GM12873 (cell line): ENCODE data around the gene IGSF21.

Experiments used
- CTCF ChIP-seq: IDR thresholded peaks from 2 replicates; pipeline ENCODE4 v1.5.1; 2012; ENCODE audit warnings: low read depth, mild to moderate bottlenecking, moderate library complexity, low read length, control low read depth; ENCODE audit not compliant: insufficient read depth; ENCODE audit errors: missing control alignments

The IGSF21 gene

GRCh38 chr1:18114726-18115410 lies 7.3 kb downstream of the IGSF21 start:
- no peak for TF ChIP-seq CTCF

- TF ChIP-seq CTCF: no peak
These were observed 9.2 kb downstream of the IGSF21 start for GRCh38 chr1:18116777-18117176.

GRCh38 chr1:18118078-18118477 lies 10.5 kb downstream of the IGSF21 start:
- TF ChIP-seq CTCF: no peak

GRCh38 chr1:18118491-18118890 lies 10.9 kb downstream of the IGSF21 start:
- no peak for TF ChIP-seq CTCF

DNA sequence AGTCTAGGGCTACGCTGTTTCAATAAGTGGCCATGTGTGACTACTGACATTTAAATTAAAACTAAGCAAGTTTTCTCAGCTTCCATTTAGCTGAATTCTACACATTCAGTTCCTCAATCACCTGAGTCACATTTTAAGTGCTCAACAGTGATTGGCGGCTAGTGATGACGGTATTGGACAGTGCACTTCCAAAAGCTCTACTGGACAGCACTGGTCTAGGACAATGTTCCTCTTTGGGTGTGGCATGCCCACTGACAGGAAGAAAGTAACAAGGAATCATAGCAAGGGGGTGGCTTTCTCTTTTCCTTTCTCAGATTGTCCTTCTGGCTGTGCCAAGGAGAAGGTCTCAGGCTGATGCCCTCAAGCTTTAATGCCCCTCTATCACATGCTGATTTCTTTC lies 11.7 kb downstream of the IGSF21 start:
- no peak for TF ChIP-seq CTCF

- TF ChIP-seq CTCF: no peak
These were observed 12.3 kb downstream of the IGSF21 start for GRCh38 chr1:18119771-18120377.

DNA sequence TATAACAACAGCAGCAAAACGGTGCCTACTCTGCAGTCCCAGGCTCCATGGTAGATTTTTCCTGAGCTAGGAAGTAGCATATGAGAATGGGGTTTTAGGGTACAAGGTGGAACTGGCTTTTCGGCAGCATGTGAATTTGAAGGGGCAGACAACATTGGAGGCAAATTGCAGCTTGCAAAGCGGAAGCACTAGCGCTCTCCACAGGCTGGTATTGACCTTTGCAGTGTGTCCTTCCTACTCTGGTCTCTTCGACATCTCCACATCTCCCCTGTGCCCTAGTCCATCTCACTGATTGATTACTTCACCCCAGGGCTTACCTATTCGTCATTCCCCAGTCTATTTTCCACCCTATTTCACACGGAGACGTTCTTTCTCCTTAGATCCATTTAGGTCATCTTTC lies 13.0 kb downstream of the IGSF21 start:
- no peak for TF ChIP-seq CTCF
